PC-3 (cell line): ENCODE measurements around the gene MAST3.

Experiments
- CTCF ChIP-seq: fragments of 300-600 bp; sonication (generic); conservative IDR thresholded peaks from 2 replicates; pipeline ENCODE4 v1.5.1; 2017; ENCODE audit warnings: antibody characterized with exemption, low read depth, mild to moderate bottlenecking, low read length
- EZH2 ChIP-seq: fragments of 300-600 bp; sonication (generic); IDR thresholded peaks from one replicate; pipeline ENCODE4 v1.6.1; 2017; ENCODE audit warnings: antibody characterized with exemption, mild to moderate bottlenecking, low read length; ENCODE audit not compliant: unreplicated experiment
- EZH2phosphoT487 ChIP-seq: fragments of 300-600 bp; sonication (generic); IDR thresholded peaks from 2 replicates; pipeline ENCODE4 v1.6.1; 2018; ENCODE audit warnings: mild to moderate bottlenecking, antibody characterized with exemption, low read length, borderline replicate concordance

- TF ChIP-seq CTCF (no peak), EZH2 (no peak), EZH2phosphoT487 (no peak)
Measured at GRCh38 chr19:18059297-18059696, 38.3 kb upstream of the MAST3 start.
